HepG2 (cell line): ENCODE results near the gene INTS1. TPM values are rescaled to one million over a fixed set of nuclear protein-coding genes. Genes with fewer than 3 reads are reported as not detected.

Source experiments
- ATAC-seq: fragments of 200-7000 bp; cut with Tn5 transposase; 3 replicates; pipeline ENCODE4 v1.9.1; 2020; ENCODE audit warnings: mild to moderate bottlenecking, moderate library complexity
- BruUV-seq: library from RNA; stranded (reverse); fragments of 400-500 nt; replicated peaks from 2 replicates; lab custom pipeline; 2021; lab: Mats Ljungman, UMichigan
- CTCF ChIA-PET: fragments of 300-600 bp; formaldehyde crosslinking; extraction: SDS; loops from one replicate; lab custom pipeline; 2021; ENCODE audit warnings: low total read pairs, inconsistent platforms, low intra/inter-chr PET ratio; lab: Yijun Ruan, JAX
- POLR2A ChIA-PET: fragments of 350-600 bp; sonication (Branson Sonifier 250); formaldehyde crosslinking; loops from one replicate; lab custom pipeline; 2020; ENCODE audit warnings: antibody characterized with exemption, inconsistent platforms; lab: Yijun Ruan, JAX
- DNase-seq: peaks from one replicate; pipeline ENCODE4 v3.0.0-alpha.2; 2015; ENCODE audit warnings: low spot score
- FAIRE-seq: peaks from 3 replicates; lab custom pipeline; 2011; peaks lifted over from hg19 to GRCh38; lab: Jason Lieb, UNC
- H2AFZ ChIP-seq: one replicate; pipeline ENCODE4 v1.6.1; 2011; ENCODE audit warnings: low read length, inconsistent platforms
- H3K27ac ChIP-seq: fragments of 300-600 bp; 3 replicates; pipeline ENCODE4 v1.8.0; 2011; ENCODE audit warnings: mixed run types, mild to moderate bottlenecking, mixed read lengths, low read length, inconsistent platforms; ENCODE audit not compliant: insufficient read depth; ENCODE audit errors: extremely low read length
- H3K27me3 ChIP-seq, 2 experiments: fragments of 200-600 bp in 1 of 2; 2 replicates in 1 of 2; 3 replicates in 1 of 2; pipeline versions ENCODE4 v1.6.0 to v1.8.0; 2011; ENCODE audit warnings: low read length in 2 of 2, mild to moderate bottlenecking in 2 of 2, moderate library complexity in 2 of 2, inconsistent platforms in 1 of 2; ENCODE audit not compliant: insufficient read depth in 2 of 2, control insufficient read depth in 1 of 2
- H3K36me3 ChIP-seq, 2 experiments: fragments of 200-600 bp in 1 of 2; replicated peaks in 1 of 2; 2 replicates in 1 of 2; 3 replicates in 1 of 2; pipeline versions ENCODE4 v1.5.1 to v1.8.0; 2011; ENCODE audit warnings: low read length in 2 of 2, inconsistent platforms in 1 of 2; ENCODE audit not compliant: insufficient read depth in 2 of 2, control insufficient read depth in 1 of 2
- H3K4me1 ChIP-seq: 2 replicates; pipeline ENCODE4 v1.5.1; 2012; ENCODE audit warnings: low read length, inconsistent platforms; ENCODE audit not compliant: insufficient read depth
- H3K4me2 ChIP-seq: 2 replicates; pipeline ENCODE4 v1.6.0; 2011; ENCODE audit warnings: low read depth, low read length, inconsistent platforms
- H3K4me3 ChIP-seq, 3 experiments: fragments of 200-600 bp in 1 of 3; sonication (generic), shearing (Covaris generic) in 1 of 3; replicated peaks in 1 of 3; 2 replicates each; pipeline ENCODE4 v1.5.1; 2011 to 2016; ENCODE audit warnings: low read length in 3 of 3, inconsistent platforms in 2 of 3, low read depth in 2 of 3, mild to moderate bottlenecking in 2 of 3, control low read depth in 1 of 3, mixed read lengths in 1 of 3; ENCODE audit not compliant: insufficient read depth in 1 of 3
- H3K79me2 ChIP-seq: one replicate; pipeline ENCODE4 v1.6.1; 2011; ENCODE audit warnings: low read length, inconsistent platforms; ENCODE audit not compliant: insufficient read depth
- H3K9ac ChIP-seq: 2 replicates; pipeline ENCODE4 v1.6.0; 2011; ENCODE audit warnings: mild to moderate bottlenecking, low read depth, low read length, inconsistent platforms; ENCODE audit not compliant: insufficient read depth
- H3K9me3 ChIP-seq: 2 replicates; pipeline ENCODE4 v1.5.1; 2012; ENCODE audit warnings: mild to moderate bottlenecking, low read length
- H4K20me1 ChIP-seq: 2 replicates; pipeline ENCODE4 v1.6.0; 2011; ENCODE audit warnings: inconsistent platforms, mild to moderate bottlenecking, low read length, moderate library complexity; ENCODE audit not compliant: insufficient read depth
- ARHGAP35 ChIP-seq: sonication (generic); formaldehyde crosslinking; IDR thresholded peaks from 2 replicates; pipeline ENCODE4 v1.9.0; 2022; ENCODE audit warnings: mild to moderate bottlenecking, inconsistent platforms, moderate library complexity, missing genetic modification reagents, borderline replicate concordance
- BCLAF1 ChIP-seq: fragments of 450-650 bp; IDR thresholded peaks from 2 replicates; pipeline ENCODE4 v1.6.1; 2017; ENCODE audit warnings: mild to moderate bottlenecking
- FOXC1 ChIP-seq: sonication (generic); formaldehyde crosslinking; IDR thresholded peaks from 2 replicates; pipeline ENCODE4 v1.8.0; 2022; ENCODE audit warnings: mild to moderate bottlenecking, missing genetic modification reagents, borderline replicate concordance
- KLF9 ChIP-seq: IDR thresholded peaks from 2 replicates; pipeline ENCODE4 v1.6.1; 2016; ENCODE audit warnings: low read depth
- RARG ChIP-seq: sonication (generic); formaldehyde crosslinking; IDR thresholded peaks from 2 replicates; pipeline ENCODE4 v1.4.0; 2020; ENCODE audit warnings: low read depth, mild to moderate bottlenecking, missing genetic modification reagents
- SRSF9 ChIP-seq: fragments of 200-400 bp; formaldehyde crosslinking; IDR thresholded peaks from 2 replicates; pipeline ENCODE4 v1.6.1; 2018; ENCODE audit warnings: borderline replicate concordance, mild to moderate bottlenecking, low read depth, low read length; ENCODE audit not compliant: insufficient read depth, poor library complexity, severe bottlenecking
- ZBTB25 ChIP-seq: IDR thresholded peaks from 2 replicates; pipeline ENCODE4 v1.6.1; 2018; ENCODE audit warnings: missing genetic modification reagents
- ZBTB3 ChIP-seq: sonication (generic); formaldehyde crosslinking; IDR thresholded peaks from 2 replicates; pipeline ENCODE4 v1.4.0; 2020; ENCODE audit warnings: low read depth, mild to moderate bottlenecking, moderate library complexity, missing genetic modification reagents, borderline replicate concordance
- ZC3H13 ChIP-seq: sonication (generic); formaldehyde crosslinking; IDR thresholded peaks from 2 replicates; pipeline ENCODE4 v1.8.1; 2023; ENCODE audit warnings: mild to moderate bottlenecking, missing genetic modification reagents, moderate library complexity
- ZNF136 ChIP-seq: sonication (generic); formaldehyde crosslinking; IDR thresholded peaks from 2 replicates; pipeline ENCODE4 v1.8.1; 2022; ENCODE audit warnings: low read depth, mild to moderate bottlenecking, moderate library complexity, missing genetic modification reagents
- ZNF280D ChIP-seq: sonication (generic); formaldehyde crosslinking; IDR thresholded peaks from 2 replicates; pipeline ENCODE4 v1.5.1; 2020; ENCODE audit warnings: mild to moderate bottlenecking, missing genetic modification reagents
- ZNF674 ChIP-seq: sonication (generic); formaldehyde crosslinking; IDR thresholded peaks from 2 replicates; pipeline ENCODE4 v1.5.0; 2020; ENCODE audit warnings: low read depth, mild to moderate bottlenecking, missing genetic modification reagents
- WGBS: methylation state at CpG from one replicate; pipeline ENCODE4 v1.1.6; 2017; ENCODE audit warnings: low lambda C conversion rate; 5-methylcytosine and 5-hydroxymethylcytosine counted together
- in situ Hi-C: cut with HindIII; loops from 2 replicates; pipeline ENCODE4 v1.10.0; 2017; ENCODE audit warnings: low pct_unique_long_range_greater_than_20kb; ENCODE audit not compliant: extremely low pct_ligation_motif_present
- intact Hi-C: fragments of 100-400 bp; cut with micrococcal nuclease; formaldehyde crosslinking; loops from one replicate; pipeline ENCODE4 v1.10.0; 2022; ENCODE audit not compliant: unreplicated experiment
- polyA plus RNA-seq, 8 experiments: library from polyadenylated mRNA; depleted of rRNA in 3 of 8; stranded (reverse) in 7 of 8; unstranded in 1 of 8; fragments of >200 nt; fragmentation: Illumina TruSeq in 4 of 8; extraction: Trizol in 4 of 8; gene quantifications; 2 replicates each; pipeline versions ENCODE4 v1.2.1 to v1.2.3, GENCODE V29; 2011 to 2016; ENCODE audit warnings: low read depth in 4 of 8, missing spikeins in 1 of 8, mixed read lengths in 1 of 8; ENCODE audit not compliant: insufficient read depth in 1 of 8
- total RNA-seq, 5 experiments: library from RNA; depleted of rRNA; stranded (reverse); fragments of >200 nt; fragmentation: Illumina TruSeq; extraction: Trizol; gene quantifications; 2 replicates each; pipeline ENCODE4 v1.2.3, GENCODE V29; 2016; ENCODE audit warnings: low read depth in 1 of 5
- TF ChIP-seq, protein P1 (sequence below): sonication (generic); formaldehyde crosslinking; IDR thresholded peaks from 2 replicates; pipeline ENCODE4 v1.4.0; 2020; ENCODE audit warnings: low read depth, mild to moderate bottlenecking, missing genetic modification reagents

The INTS1 gene
- total and polyA plus RNA-seq, 2 of the 13 experiments (the other 11 are each of a cell fraction or from before 2014, with no cell fraction given), result 13.7 to 29.0 TPM

DNA sequence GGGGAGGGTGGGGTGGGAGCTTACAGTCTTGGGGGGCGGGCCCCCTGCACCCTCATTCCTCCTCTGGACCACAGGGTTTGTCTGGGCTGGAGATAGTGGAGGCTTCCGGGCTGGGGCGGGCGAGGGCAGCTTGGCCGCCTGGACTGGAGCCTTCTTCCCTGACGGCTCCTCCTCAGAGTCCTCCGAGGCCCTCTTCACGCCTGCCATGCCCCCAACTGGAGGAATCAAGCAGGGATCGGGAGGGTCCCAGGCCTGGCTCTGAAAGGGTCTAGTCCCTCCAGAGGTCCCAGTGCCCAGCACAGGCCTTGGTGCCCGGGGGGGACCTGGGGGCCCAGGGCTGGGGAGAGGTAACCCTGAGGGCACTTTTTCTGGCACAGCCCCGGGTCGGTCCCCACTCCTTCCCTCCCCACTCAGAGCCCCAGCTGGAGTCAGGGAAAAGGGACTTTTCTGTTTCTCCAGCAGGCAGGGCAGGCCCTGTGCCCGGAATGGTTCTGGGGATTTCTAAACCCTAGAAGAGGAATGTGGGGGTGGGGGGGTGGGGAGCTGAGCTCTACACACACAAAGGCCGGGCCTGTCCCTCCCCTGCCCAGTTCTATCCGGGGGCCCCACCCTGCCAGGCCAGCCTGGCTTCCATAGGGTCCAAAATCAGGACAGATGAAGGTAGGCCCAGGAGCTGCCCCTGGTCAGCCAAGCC is 56.5 kb downstream of the INTS1 start:
- no peak overlapping the region for H3K9ac ChIP-seq

More for the DNA sequence above, 56.5 kb downstream of the INTS1 start:
- ATAC-seq (no peak), FAIRE-seq (no peak), DNase-seq (no peak)
- Histone ChIP-seq H3K4me3 (no peak overlapping the region), H3K79me2 (no peaks in the 10 kb centered on the region), H3K4me2 (no peak overlapping the region), H3K36me3 (no peaks in the 10 kb centered on the region; a peak in 1 of 5 replicates), H3K27me3 (no peaks in the 10 kb centered on the region; a peak in 1 of 5 replicates), H4K20me1 (no peaks in the 10 kb centered on the region), H3K4me1 (peaks cover 8% of the 10 kb centered on the region), H3K27ac (no peak overlapping the region), H2AFZ (no peak overlapping the region), H3K9me3 (no peaks in the 10 kb centered on the region)
- intact Hi-C loops (no loop called here), in situ Hi-C loops (no loop called here)
- no TSS peak for BruUV-seq
- 64% methylated on average over 5 of the region's 15 CpGs for WGBS
- CTCF ChIA-PET, result no interaction called here
- POLR2A ChIA-PET, result no interaction called here
- TF ChIP-seq ZBTB25, result no peak
- TF ChIP-seq ARHGAP35 (CRISPR knock-in tag), result no peak
- no peak for TF ChIP-seq ZC3H13 (CRISPR knock-in tag)
- no peak for TF ChIP-seq RARG (CRISPR knock-in tag)
- TF ChIP-seq ZNF280D (CRISPR knock-in tag), result no peak
- no peak for TF ChIP-seq ZNF136
- TF ChIP-seq SRSF9, result no peak
- TF ChIP-seq BCLAF1, result no peak
- TF ChIP-seq KLF9, result no peak
- no peak for TF ChIP-seq FOXC1
- no peak for TF ChIP-seq ZBTB3 (CRISPR knock-in tag)
- no peak for TF ChIP-seq ZNF674 (CRISPR knock-in tag)
- TF ChIP-seq, protein P1, sequence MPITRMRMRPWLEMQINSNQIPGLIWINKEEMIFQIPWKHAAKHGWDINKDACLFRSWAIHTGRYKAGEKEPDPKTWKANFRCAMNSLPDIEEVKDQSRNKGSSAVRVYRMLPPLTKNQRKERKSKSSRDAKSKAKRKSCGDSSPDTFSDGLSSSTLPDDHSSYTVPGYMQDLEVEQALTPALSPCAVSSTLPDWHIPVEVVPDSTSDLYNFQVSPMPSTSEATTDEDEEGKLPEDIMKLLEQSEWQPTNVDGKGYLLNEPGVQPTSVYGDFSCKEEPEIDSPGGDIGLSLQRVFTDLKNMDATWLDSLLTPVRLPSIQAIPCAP (CRISPR knock-in tag), result no peak
